Transverse colon (tissue), 4 donors: Measurements from ENCODE around the gene WDR74. TPM values are rescaled to one million over a fixed set of nuclear protein-coding genes. Genes with fewer than 3 reads are reported as not detected.
"Not testable (repeated sequence)": the region's sequence is repeated elsewhere in the genome, so short reads cannot be mapped to it uniquely, and the experiment has no call there.

Experiments
- DNase-seq: peaks from one replicate; pipeline ENCODE4 v3.0.0-alpha.2; 2019
- H3K27ac ChIP-seq, 4 donors: fragments of 200-600 bp; sonication (generic); 2 replicates each; pipeline ENCODE4 v1.5.1; 2016 to 2018; ENCODE audit warnings: inconsistent platforms in 4 of 4
- H3K27me3 ChIP-seq: fragments of 200-600 bp; sonication (generic); 2 replicates; pipeline ENCODE4 v1.5.1; 2017; ENCODE audit warnings: inconsistent platforms
- H3K36me3 ChIP-seq, 4 donors: fragments of 200-600 bp; sonication (generic); 2 replicates each; pipeline ENCODE4 v1.5.1; 2017 to 2019; ENCODE audit warnings: inconsistent platforms in 4 of 4
- H3K4me1 ChIP-seq, 4 donors: fragments of 200-600 bp; sonication (generic); 2 replicates each; pipeline ENCODE4 v1.5.1; 2017 to 2020; ENCODE audit warnings: inconsistent platforms in 4 of 4
- H3K4me3 ChIP-seq, 4 donors: fragments of 200-600 bp; sonication (generic); 1 replicate in 1 of 4; 2 replicates in 3 of 4; pipeline versions ENCODE4 v1.5.1 to v1.6.1; 2017 to 2019; ENCODE audit warnings: inconsistent platforms in 4 of 4
- H3K9me3 ChIP-seq, 2 donors: fragments of 200-600 bp; sonication (generic); 2 replicates each; pipeline ENCODE4 v1.5.1; 2017 to 2019; ENCODE audit warnings: inconsistent platforms in 2 of 2
- CTCF ChIP-seq, 5 experiments: fragments of 200-600 bp in 3 of 5; fragments of 450-650 bp in 2 of 5; sonication (generic) in 3 of 5; IDR thresholded peaks; 1 replicate in 2 of 5; 2 replicates in 3 of 5; pipeline ENCODE4 v1.5.1; 2016 to 2017; ENCODE audit warnings: antibody characterized with exemption in 5 of 5, inconsistent platforms in 3 of 5, mild to moderate bottlenecking in 2 of 5, moderate library complexity in 1 of 5
- EP300 ChIP-seq: sonication (generic); formaldehyde crosslinking; IDR thresholded peaks from one replicate; pipeline ENCODE4 v1.6.1; 2017; ENCODE audit warnings: antibody characterized with exemption, low read depth
- POLR2A ChIP-seq: fragments of 450-650 bp; IDR thresholded peaks from one replicate; pipeline ENCODE4 v1.6.1; 2016; ENCODE audit warnings: antibody characterized with exemption, mild to moderate bottlenecking, moderate library complexity
- POLR2AphosphoS5 ChIP-seq, 3 donors: sonication (generic); formaldehyde crosslinking; IDR thresholded peaks; one replicate each; pipeline ENCODE4 v1.6.1; 2016; ENCODE audit warnings: antibody characterized with exemption in 3 of 3
- WGBS, 2 donors: methylation state at CpG; one replicate each; pipeline ENCODE4 v1.1.5; 2018; ENCODE audit warnings: low coverage in 1 of 2; 5-methylcytosine and 5-hydroxymethylcytosine counted together
- in situ Hi-C, 4 donors: fragments of 200-750 bp; cut with MboI; loops; one replicate each; pipeline versions ENCODE4 v1.15.0 to v1.15.1; 2017; ENCODE audit warnings: low sequenced_read_pairs in 3 of 4, low pct_ligation_motif_present in 1 of 4, low pct_unique_long_range_greater_than_20kb in 1 of 4
- intact Hi-C: fragments of 100-400 bp; cut with DNase I; formaldehyde crosslinking; loops from one replicate; pipeline ENCODE4 v1.15.1; 2023; ENCODE audit warnings: low total_unique reads
- total RNA-seq, 4 donors: library from RNA; depleted of rRNA; stranded (reverse); fragments of >200 nt; gene quantifications; one replicate each; pipeline ENCODE4 v1.1.0, GENCODE V29; 2016

WDR74 gene
- total RNA-seq, 4 donors from 2014 or later = 25.3 to 37.8 (median 27.6) TPM

- 0 to 1% methylated on average over 16 to 33 of the region's 33 CpGs for WGBS, 2 donors
- H3K9me3 ChIP-seq = no peaks in the 10 kb centered on the region
- TF ChIP-seq POLR2AphosphoS5 (IDR thresholded peaks at IDR 0.05) = peak; percentile 98 to 100 (median 100)
- peak; percentile 100 for TF ChIP-seq POLR2A
- TF ChIP-seq CTCF (IDR thresholded peaks at IDR 0.05) = no peak
- TF ChIP-seq EP300 = no peak
- H3K4me1 ChIP-seq = peaks cover 6 to 30% (median 23%) of the 10 kb centered on the region in 4 donors
- H3K27me3 ChIP-seq = no peaks in the 10 kb centered on the region
- intact Hi-C loops (no loop called here), in situ Hi-C loops (no loop called here)
- H3K4me3 ChIP-seq = peak overlapping the region; percentile 37 to 89 (median 70)
- peak; percentile 89 for DNase-seq
- H3K27ac ChIP-seq = peak overlapping the region; percentile 97 to 99 (median 97)
- H3K36me3 ChIP-seq = no peaks in the 10 kb centered on the region
Observed at GRCh38 chr11:62841361-62842170, 2.2 kb upstream of the WDR74 start.

GRCh38 chr11:62840721-62841360, 1.5 kb upstream of the WDR74 start:
- WGBS, 2 donors = 0 to 1% methylated on average over 15 to 36 of the region's 41 CpGs
- Histone ChIP-seq H3K4me3 (peak overlapping the region; percentile 27 to 89 (median 70)), H3K27ac (peak overlapping the region; percentile 97 to 99 (median 97)), H3K4me1 (peaks cover 6 to 30% (median 23%) of the 10 kb centered on the region in 4 donors)
- intact Hi-C loops, in situ Hi-C loops, H3K36me3 ChIP-seq, H3K9me3 ChIP-seq, H3K27me3 ChIP-seq: not testable (repeated sequence)
- peak; percentile 70 for DNase-seq

GRCh38 chr11:62835336-62835735, 4.1 kb downstream of the WDR74 start:
- 85 to 100% methylated on average over 1 to 8 of the region's 8 CpGs for WGBS, 2 donors

More at GRCh38 chr11:62835336-62835735, 4.1 kb downstream of the WDR74 start:
- Histone ChIP-seq H3K4me3 (no peak overlapping the region), H3K27me3 (no peaks in the 10 kb centered on the region), H3K9me3 (no peaks in the 10 kb centered on the region), H3K36me3 (peaks cover 0 to 7% (median 3%) of the 10 kb centered on the region in 4 donors), H3K4me1 (peaks cover 14 to 38% (median 28%) of the 10 kb centered on the region in 4 donors), H3K27ac (no peak overlapping the region)
- DNase-seq = no peak
- TF ChIP-seq EP300 (no peak), POLR2A (no peak), CTCF (IDR thresholded peaks at IDR 0.05) (no peak), POLR2AphosphoS5 (IDR thresholded peaks at IDR 0.05) (no peak)
- in situ Hi-C loops = no loop called here
- intact Hi-C loops = no loop called here
